OCI-LY1 (cell line): Measurements from ENCODE around the gene ENPP3.
A peak's percentile ranks its signal among the peaks of the same experiment; 100 is the strongest.

Source experiments
- H2AFZ ChIP-seq: fragments of 200-600 bp; sonication (generic), shearing (Covaris generic); 2 replicates; pipeline ENCODE4 v1.6.0; 2014; ENCODE audit warnings: antibody characterized with exemption, mild to moderate bottlenecking, low read length
- H3F3A ChIP-seq: fragments of 200-600 bp; sonication (generic), shearing (Covaris generic); 2 replicates; pipeline ENCODE4 v1.6.0; 2014; ENCODE audit warnings: mild to moderate bottlenecking, antibody characterized with exemption, low read length, moderate library complexity; ENCODE audit not compliant: insufficient read depth
- H3K27ac ChIP-seq: fragments of 200-600 bp; sonication (generic); 2 replicates; pipeline ENCODE4 v1.5.1; 2014; ENCODE audit warnings: low read length, mixed run types, mild to moderate bottlenecking, low read depth; ENCODE audit not compliant: poor library complexity, severe bottlenecking
- H3K27me3 ChIP-seq: fragments of 200-600 bp; sonication (generic); 2 replicates; pipeline ENCODE4 v1.6.0; 2014; ENCODE audit warnings: antibody characterized with exemption, mild to moderate bottlenecking, low read length, moderate library complexity; ENCODE audit not compliant: insufficient read depth
- H3K36me3 ChIP-seq: fragments of 200-600 bp; sonication (generic); 2 replicates; pipeline ENCODE4 v1.6.1; 2014; ENCODE audit warnings: mild to moderate bottlenecking, antibody characterized with exemption, low read length, moderate library complexity, mixed read lengths; ENCODE audit not compliant: insufficient read depth
- H3K4me1 ChIP-seq: fragments of 200-600 bp; sonication (generic); 2 replicates; pipeline ENCODE4 v1.5.1; 2014; ENCODE audit warnings: mild to moderate bottlenecking, low read length, moderate library complexity; ENCODE audit not compliant: insufficient read depth, severe bottlenecking
- H3K4me2 ChIP-seq: fragments of 200-600 bp; sonication (generic), shearing (Covaris generic); 2 replicates; pipeline ENCODE4 v1.6.1; 2014; ENCODE audit warnings: low read length
- H3K4me3 ChIP-seq: fragments of 200-600 bp; sonication (generic); 2 replicates; pipeline ENCODE4 v1.5.1; 2014; ENCODE audit warnings: low read length, low read depth, mild to moderate bottlenecking, mixed read lengths; ENCODE audit not compliant: poor library complexity, severe bottlenecking
- H3K79me2 ChIP-seq: fragments of 200-600 bp; shearing (Covaris generic); 2 replicates; pipeline ENCODE4 v1.6.1; 2016; ENCODE audit warnings: mixed run types, low read length, mixed read lengths; ENCODE audit not compliant: insufficient read depth
- H3K9ac ChIP-seq: fragments of 200-600 bp; sonication (generic), shearing (Covaris generic); 2 replicates; pipeline ENCODE4 v1.6.1; 2014; ENCODE audit warnings: mild to moderate bottlenecking, low read length, mixed read lengths
- H3K9me2 ChIP-seq: fragments of 200-600 bp; sonication (generic), shearing (Covaris generic); 2 replicates; pipeline ENCODE4 v1.6.1; 2014; ENCODE audit warnings: low read depth, mild to moderate bottlenecking, low read length, mixed read lengths
- H3K9me3 ChIP-seq: fragments of 200-600 bp; shearing (Covaris generic); 2 replicates; pipeline ENCODE4 v1.6.1; 2014; ENCODE audit warnings: low read length, mixed read lengths
- H4K20me1 ChIP-seq: fragments of 200-600 bp; sonication (generic), shearing (Covaris generic); 2 replicates; pipeline ENCODE4 v1.6.0; 2016; ENCODE audit warnings: mild to moderate bottlenecking, low read length; ENCODE audit not compliant: insufficient read depth
- CTCF ChIP-seq: fragments of 200-600 bp; sonication (generic), shearing (Covaris generic); IDR thresholded peaks from 2 replicates; pipeline ENCODE4 v1.5.1; 2017; ENCODE audit warnings: mild to moderate bottlenecking, antibody characterized with exemption, low read length, moderate library complexity, mixed read lengths
- EZH2 ChIP-seq: fragments of 200-600 bp; sonication (generic), shearing (Covaris generic); IDR thresholded peaks from 2 replicates; pipeline ENCODE4 v1.8.0; 2017; ENCODE audit warnings: borderline replicate concordance, mixed run types, mild to moderate bottlenecking, antibody characterized with exemption, low read length, moderate library complexity, mixed read lengths

The ENPP3 gene

GRCh38 chr6:131592935-131593334, 44.2 kb upstream of the ENPP3 start:
- H3K27me3 ChIP-seq, result no peaks in the 10 kb centered on the region
- no peaks in the 10 kb centered on the region for H3F3A ChIP-seq
- no peak overlapping the region for H3K27ac ChIP-seq
- no peak overlapping the region for H3K9ac ChIP-seq
- no peak overlapping the region for H3K4me3 ChIP-seq
- H3K4me2 ChIP-seq, result no peak overlapping the region
- H3K36me3 ChIP-seq, result peaks cover 83% of the 10 kb centered on the region
- TF ChIP-seq EZH2 (no peak), CTCF (no peak)
- H3K9me2 ChIP-seq, result no peaks in the 10 kb centered on the region
- no peaks in the 10 kb centered on the region for H3K4me1 ChIP-seq
- H3K79me2 ChIP-seq, result no peaks in the 10 kb centered on the region
- no peak overlapping the region for H2AFZ ChIP-seq
- H4K20me1 ChIP-seq, result no peaks in the 10 kb centered on the region
- H3K9me3 ChIP-seq, result no peaks in the 10 kb centered on the region

- no peak for TF ChIP-seq EZH2
- no peak for TF ChIP-seq CTCF
- H3K9ac ChIP-seq, result no peak overlapping the region
These were observed 43.0 kb upstream of the ENPP3 start for GRCh38 chr6:131594074-131594473.

GRCh38 chr6:131597446-131597845, 39.7 kb upstream of the ENPP3 start:
- TF ChIP-seq CTCF (peak; percentile 22; the same call in 1 of the 2 replicates), EZH2 (no peak)
- Histone ChIP-seq H3K4me3 (no peak overlapping the region), H3K79me2 (no peaks in the 10 kb centered on the region), H3K9me3 (no peaks in the 10 kb centered on the region), H3K9ac (no peak overlapping the region), H3K27me3 (no peaks in the 10 kb centered on the region), H3K27ac (no peak overlapping the region), H3K9me2 (no peaks in the 10 kb centered on the region), H3K36me3 (peaks cover 88% of the 10 kb centered on the region), H3K4me2 (no peak overlapping the region), H4K20me1 (no peaks in the 10 kb centered on the region), H3K4me1 (no peaks in the 10 kb centered on the region), H2AFZ (no peak overlapping the region), H3F3A (no peaks in the 10 kb centered on the region)

More at GRCh38 chr6:131594074-131594473, 43.0 kb upstream of the ENPP3 start:
- Histone ChIP-seq H3K36me3 (peaks cover 83% of the 10 kb centered on the region), H3K4me2 (no peak overlapping the region), H3K9me3 (no peaks in the 10 kb centered on the region), H3F3A (no peaks in the 10 kb centered on the region), H3K9me2 (no peaks in the 10 kb centered on the region), H3K79me2 (no peaks in the 10 kb centered on the region), H3K27me3 (no peaks in the 10 kb centered on the region), H3K4me3 (no peak overlapping the region), H4K20me1 (no peaks in the 10 kb centered on the region), H3K4me1 (no peaks in the 10 kb centered on the region), H3K27ac (no peak overlapping the region), H2AFZ (no peak overlapping the region)
